ENCODE results near the gene IL17RA. TPM values are rescaled to one million over a fixed set of nuclear protein-coding genes. Genes with fewer than 3 reads are reported as not detected.

The IL17RA gene
- total RNA-seq, 4 donors from 2014 or later = 2.6 to 19.3 (median 6.2) TPM

- Histone ChIP-seq H3K27ac (no peak overlapping the region), H3K9me3 (no peaks in the 10 kb centered on the region), H3K4me3 (no peak overlapping the region), H3K36me3 (no peaks in the 10 kb centered on the region), H3K4me1 (no peaks in the 10 kb centered on the region), H3K27me3 (no peaks in the 10 kb centered on the region)
- DNase-seq = no peak
- TF ChIP-seq POLR2A (IDR thresholded peaks at IDR 0.05) (no peak), CTCF (IDR thresholded peaks at IDR 0.05) (no peak)
- intact Hi-C loops (cut with DNase I; ENCODE audit: low total_unique reads) = no loop called here
Observed at GRCh38 chr22:17097062-17097461, 12.3 kb downstream of the IL17RA start.

GRCh38 chr22:17097701-17098100, 12.9 kb downstream of the IL17RA start:
- H3K27me3 ChIP-seq = no peaks in the 10 kb centered on the region
- H3K4me1 ChIP-seq = no peaks in the 10 kb centered on the region
- H3K4me3 ChIP-seq = no peak overlapping the region
- no peaks in the 10 kb centered on the region for H3K9me3 ChIP-seq
- no peaks in the 10 kb centered on the region for H3K36me3 ChIP-seq
- no peak for DNase-seq
- TF ChIP-seq CTCF (IDR thresholded peaks at IDR 0.05) = no peak
- TF ChIP-seq POLR2A (IDR thresholded peaks at IDR 0.05) = no peak
- no peak overlapping the region for H3K27ac ChIP-seq
- intact Hi-C loops (cut with DNase I; ENCODE audit: low total_unique reads) = no loop called here

GRCh38 chr22:17098379-17098819, 13.6 kb downstream of the IL17RA start:
- Histone ChIP-seq H3K27ac (no peak overlapping the region), H3K9me3 (no peaks in the 10 kb centered on the region), H3K4me1 (no peaks in the 10 kb centered on the region), H3K4me3 (no peak overlapping the region), H3K27me3 (no peaks in the 10 kb centered on the region), H3K36me3 (no peaks in the 10 kb centered on the region)
- no peak for TF ChIP-seq CTCF (IDR thresholded peaks at IDR 0.05)
- no peak for TF ChIP-seq POLR2A (IDR thresholded peaks at IDR 0.05)
- no peak for DNase-seq
- intact Hi-C loops (cut with DNase I; ENCODE audit: low total_unique reads) = no loop called here

GRCh38 chr22:17100621-17101020, 15.8 kb downstream of the IL17RA start:
- H3K4me1 ChIP-seq = no peaks in the 10 kb centered on the region
- intact Hi-C loops (cut with DNase I; ENCODE audit: low total_unique reads) = no loop called here
- no peak overlapping the region for H3K27ac ChIP-seq
- H3K9me3 ChIP-seq = no peaks in the 10 kb centered on the region
- no peak overlapping the region for H3K4me3 ChIP-seq
- no peaks in the 10 kb centered on the region for H3K36me3 ChIP-seq
- TF ChIP-seq POLR2A (IDR thresholded peaks at IDR 0.05) = no peak
- no peak for DNase-seq
- no peaks in the 10 kb centered on the region for H3K27me3 ChIP-seq

GRCh38 chr22:17101475-17102296, 16.9 kb downstream of the IL17RA start:
- Histone ChIP-seq H3K27me3 (no peaks in the 10 kb centered on the region), H3K27ac (no peak overlapping the region), H3K4me1 (no peaks in the 10 kb centered on the region), H3K36me3 (no peaks in the 10 kb centered on the region), H3K4me3 (no peak overlapping the region), H3K9me3 (no peaks in the 10 kb centered on the region)
- intact Hi-C loops (cut with DNase I; ENCODE audit: low total_unique reads) = no loop called here
- TF ChIP-seq CTCF (IDR thresholded peaks at IDR 0.05) = no peak
- no peak for TF ChIP-seq POLR2A (IDR thresholded peaks at IDR 0.05)
- no peak for DNase-seq
